Rectal smooth muscle tissue (tissue), 1 donor: ENCODE results near the gene KHDRBS2.

ENCODE experiments used
- H3K27ac ChIP-seq: one replicate; pipeline ENCODE4 v1.7.0; 2013; ENCODE audit warnings: low read depth, low read length, inconsistent platforms
- H3K27me3 ChIP-seq: one replicate; pipeline ENCODE4 v1.7.0; 2013; ENCODE audit warnings: low read length; ENCODE audit not compliant: control insufficient read depth, insufficient read depth
- H3K36me3 ChIP-seq: one replicate; pipeline ENCODE4 v1.7.0; 2013; ENCODE audit warnings: low read length; ENCODE audit not compliant: control insufficient read depth, insufficient read depth
- H3K4me1 ChIP-seq: one replicate; pipeline ENCODE4 v1.7.0; 2013; ENCODE audit warnings: low read length; ENCODE audit not compliant: control insufficient read depth, insufficient read depth
- H3K4me3 ChIP-seq: one replicate; pipeline ENCODE4 v1.7.0; 2013; ENCODE audit warnings: low read length
- H3K9ac ChIP-seq: one replicate; pipeline ENCODE4 v1.7.0; 2013; ENCODE audit warnings: low read length

The KHDRBS2 gene

DNA sequence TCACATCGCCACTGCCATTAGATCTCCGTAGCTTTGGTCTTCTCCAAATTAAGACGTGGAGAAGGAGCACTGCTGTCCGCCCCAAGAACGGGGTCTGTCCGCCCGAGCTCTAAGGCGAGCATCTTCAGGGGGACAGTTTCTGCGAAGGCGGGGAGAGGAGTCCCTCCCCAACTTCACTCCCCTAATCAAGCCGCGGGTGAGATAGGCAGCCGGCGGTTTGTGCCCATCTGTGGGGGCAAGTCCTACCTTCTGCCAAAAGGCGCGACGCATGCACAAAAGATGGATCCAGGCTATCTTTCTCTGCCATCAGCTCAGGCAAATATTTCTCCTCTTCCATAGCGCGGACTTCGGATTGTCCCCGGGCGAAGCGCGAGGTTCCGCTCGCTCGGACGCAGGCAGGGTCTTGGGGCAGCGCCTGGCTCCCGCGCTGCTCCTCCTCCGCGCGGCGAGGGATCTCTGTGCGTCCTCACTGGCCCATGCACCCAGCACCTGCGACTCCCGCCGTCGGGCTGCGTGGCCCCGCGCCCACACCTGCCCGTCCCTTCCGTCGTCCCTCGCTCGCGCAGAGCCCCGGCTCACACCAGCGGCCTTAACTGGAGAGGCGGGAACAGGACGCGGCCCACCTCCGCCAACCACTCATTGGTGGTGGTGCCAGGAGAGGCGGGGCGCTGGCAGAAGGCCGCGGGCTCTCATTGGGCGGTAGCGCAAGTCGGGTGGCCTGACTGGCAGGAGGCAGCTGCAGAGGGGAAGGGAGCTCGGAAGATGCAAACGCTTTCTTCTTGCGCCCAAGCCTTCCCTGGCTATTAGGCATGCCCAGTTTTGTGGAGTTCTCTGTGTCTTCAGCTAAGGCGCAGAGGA is at the start of gene KHDRBS2:
Gene KHDRBS2, minus strand, starts transcription at position 614 of the 858 bp plus-strand sequence.
- H3K27ac ChIP-seq: no peak within 1 kb of the TSS
- no peak within 1 kb of the TSS for H3K9ac ChIP-seq
- no peaks in the 10 kb centered on the region for H3K4me1 ChIP-seq
- peak within 1 kb of the TSS; percentile 71 for H3K4me3 ChIP-seq
- H3K27me3 ChIP-seq: no peaks in the 10 kb centered on the region
- no peaks in the 10 kb centered on the region for H3K36me3 ChIP-seq

DNA sequence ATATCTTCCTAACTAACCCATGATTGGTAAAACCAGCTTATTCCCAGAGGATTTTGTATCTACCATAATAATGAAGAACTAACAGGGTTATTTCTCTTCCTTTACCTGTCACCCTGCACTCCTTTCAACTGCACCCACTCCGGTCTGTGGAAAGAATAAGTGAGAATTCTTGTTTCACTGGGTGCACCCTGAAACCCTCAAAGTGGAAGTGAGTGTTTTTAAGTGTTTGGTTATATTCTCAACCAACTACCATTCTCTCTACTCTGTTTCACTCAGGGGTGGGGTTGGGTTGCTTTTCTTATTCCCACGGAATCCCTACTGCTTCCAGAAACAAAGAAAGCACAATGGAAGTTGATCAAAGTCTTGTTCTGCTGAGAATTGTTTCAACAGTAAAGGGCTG is 42.6 kb upstream of the KHDRBS2 start:
- no peak overlapping the region for H3K4me3 ChIP-seq
- H3K9ac ChIP-seq: no peak overlapping the region
- H3K36me3 ChIP-seq: no peaks in the 10 kb centered on the region
- no peaks in the 10 kb centered on the region for H3K27me3 ChIP-seq
- no peak overlapping the region for H3K27ac ChIP-seq
- no peaks in the 10 kb centered on the region for H3K4me1 ChIP-seq

DNA sequence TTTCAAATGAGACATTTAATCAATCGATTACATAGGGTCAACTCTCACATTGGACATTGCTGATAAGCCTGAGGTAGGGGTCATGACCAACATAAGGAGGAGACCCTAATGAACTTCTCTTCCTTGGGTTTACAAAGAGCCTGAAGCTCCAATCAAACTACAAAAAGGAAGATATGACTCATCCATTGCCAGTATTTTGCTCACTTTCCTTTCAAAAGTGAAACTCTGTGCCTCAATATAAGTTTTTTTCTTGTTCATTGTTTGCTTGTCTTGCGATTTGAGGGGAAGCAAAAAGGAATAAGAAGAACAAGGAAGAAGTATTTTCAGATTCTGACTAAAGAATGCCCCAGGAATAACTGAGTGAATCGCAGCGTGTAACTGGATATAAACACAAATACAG is 38.8 kb upstream of the KHDRBS2 start:
- no peaks in the 10 kb centered on the region for H3K27me3 ChIP-seq
- H3K4me1 ChIP-seq: no peaks in the 10 kb centered on the region
- no peak overlapping the region for H3K9ac ChIP-seq

DNA sequence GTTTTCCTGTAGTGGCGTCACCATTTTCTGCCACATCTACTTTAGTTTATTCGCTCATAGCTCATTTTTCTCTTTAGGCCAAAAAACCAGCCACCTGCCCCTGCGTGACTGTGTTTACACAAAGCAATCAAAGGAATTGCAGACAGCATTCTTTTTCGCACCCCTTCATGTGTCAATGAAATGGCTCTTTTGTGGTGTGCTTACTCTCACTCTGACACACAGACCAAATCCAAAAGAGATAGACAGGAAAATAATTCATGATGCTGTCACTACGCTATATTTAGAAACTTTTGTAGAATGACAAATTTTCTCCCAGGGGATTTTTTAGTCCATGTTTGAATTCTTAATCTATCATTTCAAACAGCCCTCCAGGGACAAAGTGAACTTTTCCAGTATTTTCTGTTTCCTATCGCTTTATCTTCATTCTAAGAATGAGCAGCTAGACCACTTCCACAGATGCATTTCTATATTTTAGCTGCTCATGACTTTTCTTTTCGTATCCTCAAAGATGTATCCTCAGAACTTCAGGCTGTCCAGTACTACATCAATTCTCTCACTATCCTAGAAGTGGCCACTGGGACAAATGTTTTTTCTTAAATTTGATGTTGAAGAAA is 37.9 kb upstream of the KHDRBS2 start:
- no peaks in the 10 kb centered on the region for H3K4me1 ChIP-seq
- H3K27me3 ChIP-seq: no peaks in the 10 kb centered on the region
- H3K9ac ChIP-seq: no peak overlapping the region
- no peak overlapping the region for H3K4me3 ChIP-seq
- no peak overlapping the region for H3K27ac ChIP-seq
- no peaks in the 10 kb centered on the region for H3K36me3 ChIP-seq

More for the DNA sequence above, 38.8 kb upstream of the KHDRBS2 start:
- Histone ChIP-seq H3K27ac (no peak overlapping the region), H3K36me3 (no peaks in the 10 kb centered on the region), H3K4me3 (no peak overlapping the region)

DNA sequence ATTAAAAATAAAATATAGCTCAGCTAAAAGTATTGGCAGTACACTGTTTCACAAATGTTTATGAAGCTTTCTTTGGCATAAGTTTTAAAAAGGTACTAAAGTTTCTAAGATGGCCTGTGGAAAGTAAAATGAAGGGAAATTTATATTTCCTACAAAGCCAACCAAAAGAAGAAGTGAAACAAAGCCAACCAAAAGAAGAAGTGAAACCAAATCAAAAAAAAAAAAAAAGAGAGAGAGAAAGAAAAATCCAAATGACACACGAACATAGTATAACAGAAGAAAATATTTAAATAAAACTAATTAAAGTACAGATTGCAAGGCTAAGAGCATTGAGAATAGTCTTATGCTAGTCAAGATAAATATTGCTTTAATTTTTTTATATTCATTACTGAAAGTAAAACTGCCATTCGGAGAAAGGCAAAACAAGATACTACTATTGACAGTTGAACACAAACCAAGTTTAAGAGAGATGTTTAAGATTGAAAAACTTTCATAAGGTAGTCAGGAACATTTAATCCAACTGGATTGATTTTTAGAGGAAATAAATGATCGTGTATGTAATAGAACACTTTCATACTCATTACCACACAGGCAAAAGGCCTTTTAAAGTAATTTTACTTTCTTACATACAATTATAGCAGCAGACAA is 12.8 kb upstream of the KHDRBS2 start:
- H3K4me1 ChIP-seq: no peaks in the 10 kb centered on the region
- H3K4me3 ChIP-seq: no peak overlapping the region
- H3K27me3 ChIP-seq: no peaks in the 10 kb centered on the region
- H3K36me3 ChIP-seq: no peaks in the 10 kb centered on the region
- no peak overlapping the region for H3K27ac ChIP-seq
- H3K9ac ChIP-seq: no peak overlapping the region

DNA sequence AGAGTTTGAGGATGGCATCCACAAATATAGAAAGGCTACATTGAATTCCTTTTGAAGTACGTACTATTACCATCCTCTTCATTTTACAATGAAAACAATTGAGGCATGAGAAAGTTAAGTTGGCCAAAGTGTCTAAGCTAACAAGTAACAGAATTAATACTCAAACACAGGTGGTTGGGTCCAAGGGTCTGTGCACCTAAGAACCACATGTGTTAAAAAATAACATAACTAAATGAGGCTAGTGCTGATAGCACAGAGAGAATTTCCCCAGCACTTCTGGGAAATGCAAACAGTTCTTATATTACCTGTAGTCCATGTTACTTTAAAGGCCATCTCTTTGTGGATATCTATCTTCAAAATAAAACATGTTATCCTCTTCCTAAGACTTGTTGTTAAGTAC is 10.5 kb upstream of the KHDRBS2 start:
- Histone ChIP-seq H3K9ac (no peak overlapping the region), H3K4me3 (no peak overlapping the region), H3K27me3 (no peaks in the 10 kb centered on the region), H3K4me1 (no peaks in the 10 kb centered on the region), H3K27ac (no peak overlapping the region), H3K36me3 (no peaks in the 10 kb centered on the region)

DNA sequence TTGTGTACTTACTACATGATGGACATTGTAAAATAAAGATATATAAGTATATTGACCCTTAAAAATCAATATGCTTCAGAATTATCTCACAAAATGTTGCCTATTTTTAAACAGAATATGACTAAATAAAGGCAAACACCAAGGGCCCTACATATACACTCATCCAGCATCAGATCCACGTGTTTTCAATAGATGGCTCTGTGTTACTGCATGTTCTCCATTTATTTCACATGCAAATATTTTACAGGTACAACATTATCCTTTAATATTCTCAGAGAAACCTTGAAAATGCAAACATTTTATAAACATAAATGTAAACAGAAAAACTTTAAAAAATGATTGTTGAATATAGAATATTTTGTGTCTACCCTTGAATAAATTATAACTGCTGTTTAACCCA is 2.9 kb upstream of the KHDRBS2 start:
- no peak overlapping the region for H3K4me3 ChIP-seq
- H3K36me3 ChIP-seq: no peaks in the 10 kb centered on the region
- H3K4me1 ChIP-seq: no peaks in the 10 kb centered on the region
- no peak overlapping the region for H3K27ac ChIP-seq
- no peak overlapping the region for H3K9ac ChIP-seq
- H3K27me3 ChIP-seq: no peaks in the 10 kb centered on the region

DNA sequence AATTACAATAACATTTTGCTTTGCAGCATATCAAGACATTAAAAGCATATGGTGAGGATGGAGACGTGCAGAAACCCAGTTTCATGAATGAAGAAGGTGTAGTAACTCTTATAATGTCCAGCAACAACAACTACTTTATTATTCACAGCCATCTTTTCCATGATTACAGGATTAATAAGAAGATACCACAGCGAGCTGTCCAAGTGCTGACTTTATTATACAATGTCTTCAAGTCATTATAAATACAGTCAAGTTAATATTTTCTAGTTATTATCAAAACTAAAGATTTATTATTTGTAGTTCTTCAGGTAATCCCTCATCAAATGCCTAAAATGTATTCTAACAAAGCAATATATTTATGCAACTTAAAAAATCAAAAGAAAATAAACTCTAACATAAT is 2.5 kb upstream of the KHDRBS2 start:
- Histone ChIP-seq H3K4me1 (no peaks in the 10 kb centered on the region), H3K4me3 (no peak overlapping the region), H3K27ac (no peak overlapping the region), H3K27me3 (no peaks in the 10 kb centered on the region), H3K36me3 (no peaks in the 10 kb centered on the region), H3K9ac (no peak overlapping the region)

DNA sequence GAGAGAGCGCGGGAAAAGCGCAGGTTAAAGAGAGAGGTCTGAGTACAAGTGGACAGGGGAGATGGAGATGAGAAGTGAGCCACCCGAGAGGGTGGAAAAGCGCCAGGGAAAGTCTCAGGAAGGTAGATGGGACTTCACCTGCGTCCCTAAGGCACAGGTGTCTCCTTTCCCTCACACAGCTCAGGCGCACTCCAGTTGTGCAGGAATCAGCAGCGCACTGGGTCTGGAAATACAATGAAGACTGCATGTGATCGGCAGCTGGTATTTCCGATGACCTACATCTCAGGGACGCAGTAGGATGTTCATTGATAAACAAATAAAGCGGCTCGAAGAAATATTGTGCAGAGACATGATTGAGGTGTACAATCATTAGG is 432 bp upstream of the KHDRBS2 start:
- H3K27ac ChIP-seq: no peak overlapping the region
- no peaks in the 10 kb centered on the region for H3K27me3 ChIP-seq
- no peak overlapping the region for H3K9ac ChIP-seq
- H3K4me3 ChIP-seq: peak overlapping the region; percentile 71
- no peaks in the 10 kb centered on the region for H3K36me3 ChIP-seq
- H3K4me1 ChIP-seq: no peaks in the 10 kb centered on the region

DNA sequence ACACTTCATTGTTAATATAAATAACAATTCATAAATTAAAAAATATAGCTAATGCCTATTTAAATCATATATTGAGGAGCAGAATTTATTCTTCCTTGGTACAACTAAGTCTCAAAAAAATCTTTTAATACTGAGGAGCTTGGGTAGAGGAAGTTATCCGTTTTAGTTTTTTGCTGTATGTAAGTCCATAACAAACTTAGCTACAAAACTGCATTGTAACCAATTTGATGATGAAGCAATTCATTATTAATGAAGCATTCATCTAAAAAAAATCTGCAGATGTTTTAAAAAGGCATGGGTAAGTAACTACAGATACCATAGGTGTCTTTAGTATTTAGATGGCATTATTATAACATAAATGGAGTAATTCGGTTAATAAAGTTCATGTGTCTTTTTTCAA is 1.3 kb downstream of the KHDRBS2 start:
- Histone ChIP-seq H3K27ac (no peak overlapping the region), H3K27me3 (no peaks in the 10 kb centered on the region), H3K4me1 (no peaks in the 10 kb centered on the region), H3K9ac (no peak overlapping the region), H3K4me3 (no peak overlapping the region), H3K36me3 (no peaks in the 10 kb centered on the region)

DNA sequence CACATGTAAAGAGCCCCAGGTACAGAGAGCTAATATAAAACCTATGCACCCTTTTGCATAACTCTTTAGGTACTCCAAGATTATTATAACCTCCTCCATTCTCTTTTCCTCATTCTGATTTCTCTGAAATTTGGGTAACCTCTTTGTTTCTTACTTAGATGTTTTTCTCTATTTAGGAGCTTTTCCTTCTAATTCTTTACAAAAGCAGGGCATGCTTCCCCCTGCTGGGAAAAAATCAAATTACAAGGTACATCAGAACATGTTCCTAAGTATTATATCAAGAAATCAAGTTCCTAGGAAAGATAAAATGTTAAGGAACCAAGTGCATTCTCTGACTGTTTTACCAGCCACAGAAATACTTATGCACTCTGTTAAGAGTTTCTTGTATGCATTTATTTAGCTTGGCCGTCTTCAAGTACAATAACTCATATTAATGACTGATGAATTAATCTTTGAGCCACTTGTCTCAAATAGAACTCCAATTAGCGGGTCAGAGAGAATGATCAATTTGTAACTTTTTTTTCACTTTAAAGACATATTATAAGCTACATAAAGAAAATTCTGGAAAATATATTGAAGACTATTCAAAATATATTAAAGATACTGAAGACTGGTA is 2.1 kb downstream of the KHDRBS2 start:
- Histone ChIP-seq H3K4me1 (no peaks in the 10 kb centered on the region), H3K27me3 (no peaks in the 10 kb centered on the region), H3K27ac (no peak overlapping the region), H3K9ac (no peak overlapping the region), H3K4me3 (no peak overlapping the region), H3K36me3 (no peaks in the 10 kb centered on the region)

DNA sequence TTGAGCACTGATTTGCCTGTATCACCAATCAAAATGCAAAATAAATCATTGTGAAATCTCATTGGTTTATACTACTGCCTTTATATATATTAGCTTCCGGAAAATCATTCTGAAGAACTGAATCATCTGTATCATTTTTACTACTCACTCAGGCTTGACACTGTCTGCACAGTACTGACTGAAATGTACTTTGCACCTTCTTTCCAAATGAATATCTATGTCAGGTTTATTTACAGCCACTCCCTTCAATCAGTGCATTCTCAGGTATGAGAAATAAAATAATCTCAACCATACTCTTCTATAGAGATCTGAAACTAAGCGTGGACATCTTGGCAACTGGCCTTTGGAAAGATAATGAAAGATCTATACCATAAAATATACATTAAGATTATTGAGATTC is 2.7 kb downstream of the KHDRBS2 start:
- Histone ChIP-seq H3K36me3 (no peaks in the 10 kb centered on the region), H3K4me3 (no peak overlapping the region), H3K4me1 (no peaks in the 10 kb centered on the region), H3K9ac (no peak overlapping the region), H3K27ac (no peak overlapping the region), H3K27me3 (no peaks in the 10 kb centered on the region)
